H1 (cell line): ENCODE results near the gene LTA. TPM values are rescaled to one million over a fixed set of nuclear protein-coding genes. Genes with fewer than 3 reads are reported as not detected.

ENCODE experiments used
- CTCF ChIA-PET: fragments of 300-600 bp; sonication (Branson Sonifier 250); formaldehyde crosslinking; loops from one replicate; lab custom pipeline; 2021; ENCODE audit not compliant: partially characterized antibody; lab: Charles Lee
- POLR2A ChIA-PET: fragments of 300-600 bp; sonication (Branson Sonifier 250); formaldehyde crosslinking; loops from one replicate; lab custom pipeline; 2021; ENCODE audit warnings: inconsistent platforms; ENCODE audit not compliant: partially characterized antibody; lab: Charles Lee
- DNase-seq, 2 experiments: peaks; one replicate each; pipeline versions ENCODE4 v3.0.0 to v3.0.0-alpha.2; 2010 to 2022; ENCODE audit warnings: low spot score in 2 of 2, low read depth in 1 of 2, mixed read lengths in 1 of 2
- FAIRE-seq: peaks from 2 replicates; lab custom pipeline; 2011; peaks lifted over from hg19 to GRCh38; lab: Jason Lieb, UNC
- H2AFZ ChIP-seq: 2 replicates; pipeline ENCODE4 v1.8.1; 2012; ENCODE audit warnings: low read length, inconsistent platforms
- H2AK5ac ChIP-seq: 2 replicates; pipeline ENCODE4 v1.6.1; 2013; ENCODE audit warnings: low read depth, low read length
- H2BK120ac ChIP-seq: replicated peaks from 2 replicates; pipeline ENCODE3; 2013; ENCODE audit warnings: low read depth, low read length, inconsistent platforms
- H2BK12ac ChIP-seq: 2 replicates; pipeline ENCODE4 v1.6.1; 2013; ENCODE audit warnings: low read depth, low read length
- H2BK15ac ChIP-seq: 2 replicates; pipeline ENCODE4 v1.6.1; 2013; ENCODE audit warnings: low read length
- H2BK20ac ChIP-seq: 2 replicates; pipeline ENCODE4 v1.6.1; 2013; ENCODE audit warnings: low read length
- H2BK5ac ChIP-seq: 2 replicates; pipeline ENCODE4 v1.6.1; 2013; ENCODE audit warnings: low read depth, low read length
- H3K14ac ChIP-seq: 2 replicates; pipeline ENCODE4 v1.6.1; 2013; ENCODE audit warnings: inconsistent platforms; ENCODE audit not compliant: insufficient read length
- H3K18ac ChIP-seq: 2 replicates; pipeline ENCODE4 v1.6.1; 2013; ENCODE audit warnings: low read length; ENCODE audit errors: extremely low read depth
- H3K23ac ChIP-seq: 2 replicates; pipeline ENCODE4 v1.6.1; 2013; ENCODE audit warnings: inconsistent platforms; ENCODE audit not compliant: insufficient read length
- H3K23me2 ChIP-seq: 2 replicates; pipeline ENCODE4 v1.6.1; 2013; ENCODE audit warnings: low read depth, low read length
- H3K27ac ChIP-seq: 2 replicates; pipeline ENCODE4 v1.6.1; 2011; ENCODE audit warnings: low read depth, low read length, inconsistent platforms
- H3K27me3 ChIP-seq, 4 experiments: replicated peaks in 1 of 4; 1 replicate in 1 of 4; 2 replicates in 3 of 4; pipeline versions ENCODE4 v1.6.1 to v1.8.1; 2011 to 2013; ENCODE audit warnings: low read length in 3 of 4, mild to moderate bottlenecking in 3 of 4, inconsistent platforms in 2 of 4, mixed read lengths in 2 of 4, moderate library complexity in 1 of 4; ENCODE audit not compliant: control insufficient read depth in 3 of 4, insufficient read depth in 3 of 4; ENCODE audit errors: extremely low read depth in 1 of 4
- H3K36me3 ChIP-seq, 4 experiments: 2 replicates each; pipeline versions ENCODE4 v1.6.1 to v1.8.1; 2011 to 2013; ENCODE audit warnings: mild to moderate bottlenecking in 4 of 4, low read length in 3 of 4, moderate library complexity in 2 of 4, control low read depth in 1 of 4, inconsistent platforms in 1 of 4; ENCODE audit not compliant: insufficient read depth in 4 of 4, control insufficient read depth in 2 of 4
- H3K4ac ChIP-seq: replicated peaks from 2 replicates; pipeline ENCODE3; 2013; ENCODE audit warnings: low read length, low read depth, mixed read lengths, inconsistent platforms; ENCODE audit not compliant: insufficient read length
- H3K4me1 ChIP-seq, 4 experiments: replicated peaks in 1 of 4; 1 replicate in 1 of 4; 2 replicates in 3 of 4; pipeline versions ENCODE4 v1.6.1 to v1.8.1; 2011 to 2013; ENCODE audit warnings: low read length in 3 of 4, inconsistent platforms in 2 of 4, mixed read lengths in 1 of 4; ENCODE audit not compliant: insufficient read depth in 4 of 4, control insufficient read depth in 3 of 4
- H3K4me2 ChIP-seq, 2 experiments: 2 replicates each; pipeline versions ENCODE4 v1.6.1 to v1.8.1; 2011 to 2013; ENCODE audit warnings: low read depth in 2 of 2, low read length in 2 of 2, control low read depth in 1 of 2, inconsistent platforms in 1 of 2, mild to moderate bottlenecking in 1 of 2; ENCODE audit not compliant: insufficient read depth in 1 of 2
- H3K4me3 ChIP-seq, 4 experiments: fragments of 200-600, 300-600 bp in 1 of 4; sonication (generic), shearing (Covaris generic), sonication (Bioruptor Twin) in 1 of 4; 2 replicates each; pipeline versions ENCODE4 v1.5.1 to v1.8.1; 2011 to 2016; ENCODE audit warnings: low read length in 4 of 4, low read depth in 3 of 4, control low read depth in 2 of 4, inconsistent platforms in 2 of 4, mild to moderate bottlenecking in 2 of 4, mixed read lengths in 1 of 4, moderate library complexity in 1 of 4; ENCODE audit not compliant: insufficient read depth in 2 of 4; ENCODE audit errors: extremely low read depth in 1 of 4
- H3K56ac ChIP-seq: replicated peaks from 2 replicates; pipeline ENCODE3; 2013; ENCODE audit warnings: low read depth, mild to moderate bottlenecking, mixed read lengths, low read length, inconsistent platforms; ENCODE audit not compliant: insufficient read length
- H3K79me1 ChIP-seq: 2 replicates; pipeline ENCODE4 v1.6.1; 2013; ENCODE audit warnings: low read depth, low read length, control low read depth
- H3K79me2 ChIP-seq, 2 experiments: 2 replicates each; pipeline versions ENCODE4 v1.6.1 to v1.8.1; 2012 to 2013; ENCODE audit warnings: low read length in 2 of 2, mild to moderate bottlenecking in 2 of 2, inconsistent platforms in 1 of 2; ENCODE audit not compliant: insufficient read depth in 2 of 2, control insufficient read depth in 1 of 2
- H3K9ac ChIP-seq, 4 experiments: replicated peaks in 1 of 4; 1 replicate in 1 of 4; 2 replicates in 3 of 4; pipeline versions ENCODE4 v1.6.1 to v1.8.1; 2011 to 2013; ENCODE audit warnings: low read depth in 3 of 4, low read length in 3 of 4, control low read depth in 2 of 4, mild to moderate bottlenecking in 2 of 4, moderate library complexity in 2 of 4, inconsistent platforms in 1 of 4; ENCODE audit errors: extremely low read depth in 1 of 4
- H3K9me3 ChIP-seq, 2 experiments: 2 replicates each; pipeline versions ENCODE4 v1.6.1 to v1.8.1; 2012 to 2013; ENCODE audit warnings: mild to moderate bottlenecking in 2 of 2, moderate library complexity in 2 of 2, control low read depth in 1 of 2, inconsistent platforms in 1 of 2, low read depth in 1 of 2, low read length in 1 of 2, mixed read lengths in 1 of 2; ENCODE audit not compliant: insufficient read depth in 2 of 2
- H4K20me1 ChIP-seq, 2 experiments: replicated peaks in 1 of 2; 2 replicates each; pipeline versions ENCODE3 to v1.8.1; 2011 to 2013; ENCODE audit warnings: inconsistent platforms in 2 of 2, low read length in 2 of 2, mild to moderate bottlenecking in 1 of 2; ENCODE audit not compliant: insufficient read depth in 2 of 2, control insufficient read depth in 1 of 2
- H4K5ac ChIP-seq: 2 replicates; pipeline ENCODE4 v1.6.1; 2013; ENCODE audit warnings: low read length, low read depth, mixed read lengths, inconsistent platforms; ENCODE audit not compliant: insufficient read length
- H4K8ac ChIP-seq: 2 replicates; pipeline ENCODE4 v1.8.0; 2013; ENCODE audit warnings: mild to moderate bottlenecking, moderate library complexity, low read length, inconsistent platforms; ENCODE audit not compliant: insufficient read depth; ENCODE audit errors: extremely low read depth
- H4K91ac ChIP-seq: replicated peaks from 2 replicates; pipeline ENCODE3; 2013; ENCODE audit warnings: low read length, mixed read lengths, inconsistent platforms; ENCODE audit not compliant: insufficient read length
- BACH1 ChIP-seq: IDR thresholded peaks from 2 replicates; pipeline ENCODE4 v1.6.1; 2012; ENCODE audit warnings: low read length, improper control_type of control experiment
- CBX8 ChIP-seq: fragments of 300-800, 300-1000 bp; sonication (generic); IDR thresholded peaks from 2 replicates; pipeline ENCODE4 v1.7.1; 2016; ENCODE audit warnings: low read depth, low read length, borderline replicate concordance
- GABPA ChIP-seq: IDR thresholded peaks from 2 replicates; pipeline ENCODE4 v1.6.1; 2011; ENCODE audit warnings: mild to moderate bottlenecking, low read length, moderate library complexity, borderline replicate concordance; ENCODE audit not compliant: insufficient read depth
- PHF8 ChIP-seq: fragments of 200-600 bp; sonication (generic); conservative IDR thresholded peaks from 2 replicates; pipeline ENCODE4 v1.7.1; 2012; ENCODE audit warnings: low read depth, mild to moderate bottlenecking, inconsistent platforms, low read length, moderate library complexity
- TCF12 ChIP-seq: IDR thresholded peaks from 2 replicates; pipeline ENCODE4 v1.6.1; 2011; ENCODE audit warnings: low read depth, mild to moderate bottlenecking, low read length
- USF2 ChIP-seq: IDR thresholded peaks from 2 replicates; pipeline ENCODE4 v1.6.1; 2011; ENCODE audit warnings: low read length, improper control_type of control experiment
- ZNF274 ChIP-seq: IDR thresholded peaks from 2 replicates; pipeline ENCODE4 v1.7.0; 2012; ENCODE audit warnings: low read length, borderline replicate concordance; ENCODE audit errors: extremely low read depth
- WGBS, 2 experiments: shearing (Covaris generic) in 1 of 2; methylation state at CpG; one replicate each; pipeline versions ENCODE4 v1.1.6 to v1.1.7; 2013 to 2015; ENCODE audit warnings: low lambda C conversion rate in 2 of 2, mixed read lengths in 2 of 2, inconsistent platforms in 1 of 2, low coverage in 1 of 2, missing lambda C conversion rate in 1 of 2; ENCODE audit not compliant: insufficient replicate concordance in 2 of 2, insufficient coverage in 1 of 2, insufficient read length in 1 of 2; ENCODE audit errors: extremely low coverage in 1 of 2, missing lambda C conversion rate in 1 of 2; 5-methylcytosine and 5-hydroxymethylcytosine counted together
- polyA plus RNA-seq, 7 experiments: library from polyadenylated mRNA; depleted of rRNA in 3 of 7; stranded (reverse) in 5 of 7; unstranded in 2 of 7; fragments of >200 nt in 5 of 7; fragments of 200-250 nt in 2 of 7; gene quantifications; 1 replicate in 5 of 7; 2 replicates in 1 of 7; 4 replicates in 1 of 7; pipeline versions ENCODE4 v1.2.1 to v1.2.3, GENCODE V29; 2011 to 2013; ENCODE audit warnings: missing spikeins in 2 of 7, mixed read lengths in 2 of 7
- total RNA-seq: library from RNA; stranded (reverse); fragmentation: NEBNext Ultra II Directional; extraction: Animal tissue kit (Norgen Biotek cat#: 25700); gene quantifications from 2 replicates; pipeline ENCODE4 v1.2.1, GENCODE V29; 2021

The LTA gene
- total and polyA plus RNA-seq, 2 of the 8 experiments (the other 6 are each of a cell fraction or from before 2014, with no cell fraction given): not detected

DNA sequence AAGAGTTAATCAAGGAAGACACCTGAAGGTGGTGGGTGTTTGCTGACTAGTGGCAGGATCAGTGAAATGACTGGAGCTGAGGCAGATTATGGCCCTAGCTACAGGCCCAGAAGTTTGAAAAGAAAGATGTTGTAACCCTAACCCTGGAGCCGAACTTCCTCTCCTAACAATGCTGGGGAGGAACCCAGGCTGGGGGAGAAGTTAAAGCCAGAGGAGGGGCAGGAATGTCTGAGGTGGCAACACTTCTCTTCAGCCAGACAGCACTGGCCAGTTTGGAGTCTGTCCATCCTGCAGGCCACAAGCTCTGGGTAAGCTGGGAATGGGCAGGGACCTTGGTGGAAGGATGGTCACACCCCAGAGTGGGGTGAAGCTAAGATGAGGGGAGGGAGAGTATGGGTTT, 13.9 kb downstream of the LTA start, which contains the start of gene LST1:
TSS of gene LST1 (plus strand) at position 270 of the 400 bp plus-strand sequence. CDS start 1,023 bp downstream, outside the sequence.
- peaks cover 0 to 7% (median 6%) of the 10 kb centered on the region in 4 experiments; a peak in 5 of 7 replicates for H3K4me1 ChIP-seq
- no peak within 1 kb of the TSS for H3K23ac ChIP-seq
- no peak within 1 kb of the TSS for H2BK5ac ChIP-seq
- TF ChIP-seq PHF8: no peak
- no peak for TF ChIP-seq TCF12
- TF ChIP-seq CBX8: no peak
- TF ChIP-seq GABPA: no peak
- no peak for TF ChIP-seq USF2
- no peak for TF ChIP-seq ZNF274
- no peak for TF ChIP-seq BACH1
- H3K79me2 ChIP-seq: no peaks in the 10 kb centered on the region
- H3K23me2 ChIP-seq: peaks cover 4% of the 10 kb centered on the region; the same call in 1 of the 2 replicates
- H4K8ac ChIP-seq: no peak within 1 kb of the TSS
- no peaks in the 10 kb centered on the region for H3K79me1 ChIP-seq
- no peak within 1 kb of the TSS for H3K27ac ChIP-seq
- H2AK5ac ChIP-seq: no peak within 1 kb of the TSS
- ChIA-PET CTCF (interaction anchor here (0.6 to 22.0 kb wide), 15 partner anchors 4 to 67 kb away, joined by 3 to 640 read pairs (median 6); partner anchors contain the start of genes AIF1, ATP6V1G2, LST1 and LTB), POLR2A (interaction anchor here (0.9 to 3.9 kb wide), 8 partner anchors 8 to 57 kb away, joined by 3 to 16 read pairs (median 4); partner anchors contain the start of genes DDX39B, MCCD1, NFKBIL1 and TNF)
- H2BK15ac ChIP-seq: peak within 1 kb of the TSS; percentile 73
- DNase-seq (no peak), FAIRE-seq (no peak)
- no peak within 1 kb of the TSS for H2BK120ac ChIP-seq
- H2BK12ac ChIP-seq: no peak within 1 kb of the TSS
- H3K18ac ChIP-seq: no peak within 1 kb of the TSS
- 87% methylated on average over 1 of the region's 1 CpG; no CpG with 5 or more reads in 1 of the 2 experiments for WGBS, 2 experiments
- no peak within 1 kb of the TSS for H3K4me2 ChIP-seq
- no peaks in the 10 kb centered on the region for H3K9me3 ChIP-seq
- no peaks in the 10 kb centered on the region for H4K20me1 ChIP-seq
- no peak within 1 kb of the TSS for H3K56ac ChIP-seq
- H3K4me3 ChIP-seq: no peak within 1 kb of the TSS
- no peak within 1 kb of the TSS for H2AFZ ChIP-seq
- H4K91ac ChIP-seq: no peak within 1 kb of the TSS
- no peaks in the 10 kb centered on the region for H3K36me3 ChIP-seq
- H3K4ac ChIP-seq: no peak within 1 kb of the TSS
- peak within 1 kb of the TSS; percentile 73 for H2BK20ac ChIP-seq
- H3K14ac ChIP-seq: no peak within 1 kb of the TSS
- no peaks in the 10 kb centered on the region; a peak in 2 of 7 replicates for H3K27me3 ChIP-seq
- no peak within 1 kb of the TSS for H3K9ac ChIP-seq
- no peak within 1 kb of the TSS for H4K5ac ChIP-seq
